ENCODE data around the gene TDRD12. TPM values are rescaled to one million over a fixed set of nuclear protein-coding genes. Genes with fewer than 3 reads are reported as not detected.

Gene TDRD12
- total RNA-seq, 1 experiment from 2014 or later = 1.3 TPM

- Mint-ChIP-seq H3K4me1 (peaks cover 5% of the 10 kb centered on the region), H3K9me3 (peaks cover 3% of the 10 kb centered on the region)
These were observed 2.1 kb upstream of the TDRD12 start for GRCh38 chr19:32717496-32717895.

GRCh38 chr19:32718286-32718685 is 1.3 kb upstream of the TDRD12 start:
- no peak for ATAC-seq
- CTCF ChIA-PET = interaction anchor here (1.6 to 2.1 kb wide), 2 partner anchors 43 to 58 kb away, joined by 3 to 6 read pairs; partner anchors contain the start of genes ANKRD27 and RGS9BP
- H3K36me3 Mint-ChIP-seq = 0 out of 2 replicates have a peak, but pooled peaks cover 2% of the 10 kb centered on the region
- POLR2A ChIA-PET = no interaction called here
- no peak overlapping the region for H3K4me3 Mint-ChIP-seq
- no peaks in the 10 kb centered on the region for H3K27me3 Mint-ChIP-seq (ENCODE audit: low read depth)
- H3K27ac Mint-ChIP-seq = no peak overlapping the region; the same call in 1 of the 2 replicates
- peaks cover 5% of the 10 kb centered on the region for H3K4me1 Mint-ChIP-seq
- DNase-seq (ENCODE audit: low spot score) = no peak
- H3K9me3 Mint-ChIP-seq = peaks cover 3% of the 10 kb centered on the region
- TF ChIP-seq CBFB (CRISPR knock-in tag; IDR thresholded peaks at IDR 0.05; ENCODE audit: low read depth) = no peak
- TF ChIP-seq ERG (CRISPR knock-in tag; IDR thresholded peaks at IDR 0.05) = no peak
- no peak for TF ChIP-seq ATF1 (CRISPR knock-in tag; IDR thresholded peaks at IDR 0.05)
- TF ChIP-seq FOXP4 (CRISPR knock-in tag; IDR thresholded peaks at IDR 0.05) = no peak
- no peak for TF ChIP-seq PRRX2 (CRISPR knock-in tag; IDR thresholded peaks at IDR 0.05)
- TF ChIP-seq SMAD4 (CRISPR knock-in tag; IDR thresholded peaks at IDR 0.05) = no peak
- no peak for TF ChIP-seq RELA (CRISPR knock-in tag; IDR thresholded peaks at IDR 0.05; ENCODE audit: borderline replicate concordance)
- no peak for TF ChIP-seq HMGA2 (CRISPR knock-in tag; IDR thresholded peaks at IDR 0.05)
- no peak for TF ChIP-seq ATF6 (CRISPR knock-in tag; IDR thresholded peaks at IDR 0.05)
- TF ChIP-seq JUN (CRISPR knock-in tag; IDR thresholded peaks at IDR 0.05) = no peak
- no peak for TF ChIP-seq STAT6 (CRISPR knock-in tag; conservative IDR thresholded peaks at IDR 0.05; ENCODE audit: low read depth)

More at GRCh38 chr19:32717496-32717895, 2.1 kb upstream of the TDRD12 start:
- TF ChIP-seq ZNF219 (CRISPR knock-in tag; IDR thresholded peaks at IDR 0.05; ENCODE audit: borderline replicate concordance) (no peak), FOXP4 (CRISPR knock-in tag; IDR thresholded peaks at IDR 0.05) (no peak), TP53 (CRISPR knock-in tag; IDR thresholded peaks at IDR 0.05) (no peak), USF1 (CRISPR knock-in tag; IDR thresholded peaks at IDR 0.05) (no peak), ZNF425 (CRISPR knock-in tag; conservative IDR thresholded peaks at IDR 0.05) (no peak), TEAD4 (CRISPR knock-in tag; IDR thresholded peaks at IDR 0.05) (no peak), ZNF671 (CRISPR knock-in tag; IDR thresholded peaks at IDR 0.05) (no peak)
- CTCF ChIA-PET = interaction anchor here (2.1 kb wide), 1 partner anchor 42 kb away, joined by 6 read pairs; the partner anchor contains the start of genes ANKRD27 and RGS9BP
- no peak overlapping the region; the same call in 1 of the 2 replicates for H3K27ac Mint-ChIP-seq
- DNase-seq (ENCODE audit: low spot score) (no peak), ATAC-seq (no peak)
- no peaks in the 10 kb centered on the region for H3K27me3 Mint-ChIP-seq (ENCODE audit: low read depth)
- POLR2A ChIA-PET = no interaction called here
- no peak overlapping the region for H3K4me3 Mint-ChIP-seq
- H3K36me3 Mint-ChIP-seq = 0 out of 2 replicates have a peak, but pooled peaks cover 2% of the 10 kb centered on the region
